Gastrocnemius medialis (tissue), 4 donors: ENCODE data around the gene PLD5. TPM values are rescaled to one million over a fixed set of nuclear protein-coding genes. Genes with fewer than 3 reads are reported as not detected.

Experiments used
- ATAC-seq, 2 donors: fragments of 150-250 bp; one replicate each; pipeline ENCODE4 v1.9.1; 2016
- DNase-seq, 2 donors: peaks; one replicate each; pipeline ENCODE4 v3.0.0-alpha.2; 2019
- H3K27ac ChIP-seq, 4 donors: fragments of 200-600 bp; sonication (generic); 1 replicate in 1 of 4; 2 replicates in 3 of 4; pipeline ENCODE4 v1.5.1; 2016 to 2018; ENCODE audit warnings: mild to moderate bottlenecking in 2 of 4, moderate library complexity in 1 of 4
- H3K27me3 ChIP-seq, 3 donors: fragments of 200-600 bp; sonication (generic) in 2 of 3; 1 replicate in 1 of 3; 2 replicates in 2 of 3; pipeline versions ENCODE4 v1.5.1 to v1.6.0; 2016 to 2019; ENCODE audit warnings: mild to moderate bottlenecking in 1 of 3, moderate library complexity in 1 of 3
- H3K36me3 ChIP-seq, 2 donors: fragments of 200-600 bp; sonication (generic) in 1 of 2; one replicate each; pipeline ENCODE4 v1.5.1; 2017 to 2018
- H3K4me1 ChIP-seq, 2 donors: fragments of 200-600 bp; sonication (generic) in 1 of 2; one replicate each; pipeline ENCODE4 v1.5.1; 2016 to 2017; ENCODE audit warnings: mild to moderate bottlenecking in 2 of 2
- H3K4me3 ChIP-seq, 4 donors: fragments of 200-600 bp; sonication (generic) in 3 of 4; 1 replicate in 1 of 4; 2 replicates in 3 of 4; pipeline ENCODE4 v1.5.1; 2016 to 2019; ENCODE audit warnings: mild to moderate bottlenecking in 2 of 4
- H3K9me3 ChIP-seq, 3 donors: fragments of 200-600 bp; sonication (generic) in 2 of 3; 1 replicate in 1 of 3; 2 replicates in 2 of 3; pipeline ENCODE4 v1.5.1; 2016 to 2019
- POLR2A ChIP-seq, 2 donors: fragments of 450-650 bp; IDR thresholded peaks; one replicate each; pipeline ENCODE4 v1.6.1; 2017; ENCODE audit warnings: antibody characterized with exemption in 2 of 2, mild to moderate bottlenecking in 2 of 2, moderate library complexity in 2 of 2
- in situ Hi-C, 4 donors: fragments of 200-750 bp; cut with MboI; loops; one replicate each; pipeline versions ENCODE4 v1.15.0 to v1.8.0; 2017; ENCODE audit warnings: low sequenced_read_pairs in 4 of 4
- intact Hi-C: fragments of 100-400 bp; cut with DNase I; formaldehyde crosslinking; loops from one replicate; pipeline ENCODE4 v1.15.1; 2023; ENCODE audit warnings: low total_unique reads
- total RNA-seq, 4 donors: library from RNA; depleted of rRNA; stranded (reverse); fragments of >200 nt; gene quantifications; one replicate each; pipeline versions ENCODE4 v1.1.0 to v1.2.3, GENCODE V29; 2016
- TF ChIP-seq, protein P1 (sequence below), 5 experiments: fragments of 450-650 bp in 3 of 5; fragments of 200-600 bp in 2 of 5; sonication (generic) in 2 of 5; IDR thresholded peaks in 4 of 5; conservative IDR thresholded peaks in 1 of 5; 1 replicate in 4 of 5; 2 replicates in 1 of 5; pipeline ENCODE4 v1.5.1; 2016 to 2019; ENCODE audit warnings: antibody characterized with exemption in 5 of 5, mild to moderate bottlenecking in 3 of 5, moderate library complexity in 3 of 5

Gene PLD5
- total RNA-seq, 4 donors from 2014 or later = 0.04 TPM; not detected in 3

DNA sequence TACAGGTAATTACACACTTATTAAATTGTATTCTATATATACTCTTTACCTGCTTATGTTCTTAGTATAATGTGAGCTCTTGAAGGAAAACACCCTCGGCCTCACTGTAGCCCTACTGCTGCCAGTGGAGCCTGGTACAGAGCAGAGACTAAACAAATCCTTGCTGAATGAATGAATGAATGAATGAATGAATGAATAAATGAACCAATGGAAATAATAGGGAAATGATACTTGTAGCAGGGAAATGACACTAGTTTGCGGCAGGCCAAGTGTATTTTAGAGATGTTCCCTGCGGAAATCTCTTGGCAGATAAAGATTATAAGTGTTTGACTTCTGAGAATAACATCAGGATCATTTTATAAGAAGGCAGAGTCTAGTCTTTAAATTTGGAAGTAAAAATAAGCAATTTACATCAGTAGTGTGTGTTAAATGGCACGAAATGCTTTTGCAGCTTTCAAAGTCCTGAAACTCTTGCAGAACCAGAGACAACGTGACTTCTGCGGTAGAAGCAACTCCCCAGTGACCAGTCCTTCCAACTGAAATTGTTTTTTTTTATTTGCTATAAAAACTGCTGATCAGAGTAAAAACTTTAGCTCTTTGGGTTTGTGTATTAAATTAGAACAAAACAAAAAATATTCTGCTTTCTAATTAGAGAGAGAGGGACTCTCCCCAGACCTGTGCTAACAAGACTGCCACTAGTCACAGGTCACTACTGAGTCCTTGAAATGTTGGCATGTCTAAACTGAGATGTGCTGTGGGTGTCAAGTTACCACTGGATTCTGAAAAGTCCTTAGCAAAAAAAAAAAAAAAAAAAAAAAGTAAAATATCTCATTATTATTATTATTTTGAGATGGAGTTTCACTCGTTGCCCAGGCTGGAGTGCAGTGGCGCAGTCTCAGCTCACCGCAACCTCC lies 326.3 kb downstream of the PLD5 start:
- Histone ChIP-seq H3K27me3 (no peaks in the 10 kb centered on the region), H3K27ac (no peak overlapping the region), H3K9me3 (no peaks in the 10 kb centered on the region), H3K4me1 (no peaks in the 10 kb centered on the region), H3K36me3 (no peaks in the 10 kb centered on the region), H3K4me3 (no peak overlapping the region)
- in situ Hi-C loops (no loop called here), intact Hi-C loops (no loop called here)
- DNase-seq (no peak), ATAC-seq (no peak)
- TF ChIP-seq, protein P1, sequence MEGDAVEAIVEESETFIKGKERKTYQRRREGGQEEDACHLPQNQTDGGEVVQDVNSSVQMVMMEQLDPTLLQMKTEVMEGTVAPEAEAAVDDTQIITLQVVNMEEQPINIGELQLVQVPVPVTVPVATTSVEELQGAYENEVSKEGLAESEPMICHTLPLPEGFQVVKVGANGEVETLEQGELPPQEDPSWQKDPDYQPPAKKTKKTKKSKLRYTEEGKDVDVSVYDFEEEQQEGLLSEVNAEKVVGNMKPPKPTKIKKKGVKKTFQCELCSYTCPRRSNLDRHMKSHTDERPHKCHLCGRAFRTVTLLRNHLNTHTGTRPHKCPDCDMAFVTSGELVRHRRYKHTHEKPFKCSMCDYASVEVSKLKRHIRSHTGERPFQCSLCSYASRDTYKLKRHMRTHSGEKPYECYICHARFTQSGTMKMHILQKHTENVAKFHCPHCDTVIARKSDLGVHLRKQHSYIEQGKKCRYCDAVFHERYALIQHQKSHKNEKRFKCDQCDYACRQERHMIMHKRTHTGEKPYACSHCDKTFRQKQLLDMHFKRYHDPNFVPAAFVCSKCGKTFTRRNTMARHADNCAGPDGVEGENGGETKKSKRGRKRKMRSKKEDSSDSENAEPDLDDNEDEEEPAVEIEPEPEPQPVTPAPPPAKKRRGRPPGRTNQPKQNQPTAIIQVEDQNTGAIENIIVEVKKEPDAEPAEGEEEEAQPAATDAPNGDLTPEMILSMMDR (IDR thresholded peaks at IDR 0.05 in 4 of 5, conservative IDR thresholded peaks at IDR 0.05 in 1 of 5) = no peak
- TF ChIP-seq POLR2A (IDR thresholded peaks at IDR 0.05) = no peak

- intact Hi-C loops = no loop called here
- no peaks in the 10 kb centered on the region for H3K27me3 ChIP-seq
Measured at GRCh38 chr1:242196914-242197313, 327.6 kb downstream of the PLD5 start.

GRCh38 chr1:242196101-242196500 lies 328.4 kb downstream of the PLD5 start:
- TF ChIP-seq, protein P1 (IDR thresholded peaks at IDR 0.05 in 4 of 5, conservative IDR thresholded peaks at IDR 0.05 in 1 of 5) = no peak
- no peak for TF ChIP-seq POLR2A (IDR thresholded peaks at IDR 0.05)
- no peak overlapping the region for H3K4me3 ChIP-seq
- no peaks in the 10 kb centered on the region for H3K27me3 ChIP-seq
- H3K36me3 ChIP-seq = no peaks in the 10 kb centered on the region
- intact Hi-C loops (no loop called here), in situ Hi-C loops (no loop called here)
- no peak for ATAC-seq
- H3K9me3 ChIP-seq = no peaks in the 10 kb centered on the region
- H3K4me1 ChIP-seq = no peaks in the 10 kb centered on the region
- H3K27ac ChIP-seq = no peak overlapping the region
- DNase-seq = no peak

More at GRCh38 chr1:242196914-242197313, 327.6 kb downstream of the PLD5 start:
- DNase-seq (no peak), ATAC-seq (no peak)
- Histone ChIP-seq H3K27ac (no peak overlapping the region), H3K36me3 (no peaks in the 10 kb centered on the region), H3K4me1 (no peaks in the 10 kb centered on the region), H3K9me3 (no peaks in the 10 kb centered on the region), H3K4me3 (no peak overlapping the region)
- in situ Hi-C loops = no loop called here
- no peak for TF ChIP-seq POLR2A (IDR thresholded peaks at IDR 0.05)
- TF ChIP-seq, protein P1 (IDR thresholded peaks at IDR 0.05 in 4 of 5, conservative IDR thresholded peaks at IDR 0.05 in 1 of 5) = no peak

GRCh38 chr1:242189591-242189990 lies 334.9 kb downstream of the PLD5 start:
- Histone ChIP-seq H3K4me1 (no peaks in the 10 kb centered on the region), H3K27me3 (no peaks in the 10 kb centered on the region), H3K27ac (no peak overlapping the region), H3K4me3 (no peak overlapping the region), H3K36me3 (no peaks in the 10 kb centered on the region), H3K9me3 (no peaks in the 10 kb centered on the region)
- intact Hi-C loops = no loop called here
- TF ChIP-seq, protein P1 (IDR thresholded peaks at IDR 0.05 in 4 of 5, conservative IDR thresholded peaks at IDR 0.05 in 1 of 5) = no peak
- TF ChIP-seq POLR2A (IDR thresholded peaks at IDR 0.05) = no peak
- no peak for ATAC-seq
- in situ Hi-C loops = no loop called here
- DNase-seq = no peak
